NCI-H2081 (cell line): ENCODE measurements around the gene CDC42EP4.
"Not testable (repeated sequence)": the region's sequence is repeated elsewhere in the genome, so short reads cannot be mapped to it uniquely, and the experiment has no call there.

Experiments
- DNase-seq, 2 experiments: peaks; one replicate each; lab custom pipeline; 2025; lab: John Stamatoyannopoulos, UW

Gene CDC42EP4

GRCh38 chr17:73320601-73321264 is 8.9 kb upstream of the CDC42EP4 start:
- DNase-seq: no peak

- DNase-seq: no peak
Observed at GRCh38 chr17:73319766-73320165, 8.0 kb upstream of the CDC42EP4 start.

- DNase-seq: no peak
Observed at GRCh38 chr17:73318836-73319235, 7.0 kb upstream of the CDC42EP4 start.

GRCh38 chr17:73318427-73318813 is 6.6 kb upstream of the CDC42EP4 start:
- DNase-seq: no peak

- no peak for DNase-seq
Observed at GRCh38 chr17:73317513-73318426, 6.0 kb upstream of the CDC42EP4 start.

GRCh38 chr17:73316919-73317505 is 5.2 kb upstream of the CDC42EP4 start:
- DNase-seq: no peak

GRCh38 chr17:73315471-73315870 is 3.7 kb upstream of the CDC42EP4 start:
- no peak for DNase-seq

GRCh38 chr17:73313526-73314127 is 1.8 kb upstream of the CDC42EP4 start:
- DNase-seq: no peak

- DNase-seq: not testable (repeated sequence)
Observed at GRCh38 chr17:73312887-73313286, 1.1 kb upstream of the CDC42EP4 start.

GRCh38 chr17:73311428-73311780 is 397 bp downstream of the CDC42EP4 start:
- peak in 1 of 2 experiments; percentile 68 for DNase-seq

GRCh38 chr17:73309727-73310596 is 1.8 kb downstream of the CDC42EP4 start:
- peak in 1 of 2 experiments; percentile 48 for DNase-seq

- DNase-seq: not testable (repeated sequence)
Observed at GRCh38 chr17:73308959-73309358, 2.8 kb downstream of the CDC42EP4 start.

GRCh38 chr17:73308017-73308823 is 3.6 kb downstream of the CDC42EP4 start:
- no peak for DNase-seq

GRCh38 chr17:73307130-73307529 is 4.7 kb downstream of the CDC42EP4 start:
- no peak for DNase-seq

- no peak for DNase-seq
Observed at GRCh38 chr17:73305845-73306836, 5.7 kb downstream of the CDC42EP4 start.

GRCh38 chr17:73304971-73305812 is 6.6 kb downstream of the CDC42EP4 start:
- DNase-seq: peak; percentile 74 to 88

GRCh38 chr17:73304438-73304837 is 7.4 kb downstream of the CDC42EP4 start:
- no peak for DNase-seq

- DNase-seq: no peak
Observed at GRCh38 chr17:73302189-73302588, 9.6 kb downstream of the CDC42EP4 start.
